Osteocyte (in vitro differentiated cells): ENCODE results near the gene PAPSS1. TPM values are rescaled to one million over a fixed set of nuclear protein-coding genes. Genes with fewer than 3 reads are reported as not detected.
"Not testable (repeated sequence)": the region's sequence is repeated elsewhere in the genome, so short reads cannot be mapped to it uniquely, and the experiment has no call there.

Experiments used
- DNase-seq: peaks from one replicate; pipeline ENCODE4 v3.0.0; 2021; ENCODE audit warnings: mixed read lengths; ENCODE audit not compliant: unreplicated experiment; ENCODE audit errors: extremely low spot score
- H3K27ac Mint-ChIP-seq: one replicate; pipeline ENCODE4 v1.8.0; 2021; ENCODE audit warnings: mild to moderate bottlenecking, mixed read lengths; ENCODE audit not compliant: unreplicated experiment
- H3K27me3 Mint-ChIP-seq: one replicate; pipeline ENCODE4 v1.8.0; 2021; ENCODE audit warnings: mixed read lengths; ENCODE audit not compliant: unreplicated experiment
- H3K36me3 Mint-ChIP-seq: one replicate; pipeline ENCODE4 v1.8.0; 2021; ENCODE audit warnings: mixed read lengths; ENCODE audit not compliant: unreplicated experiment
- H3K4me1 Mint-ChIP-seq: one replicate; pipeline ENCODE4 v1.8.0; 2021; ENCODE audit warnings: mixed read lengths; ENCODE audit not compliant: unreplicated experiment
- H3K4me3 Mint-ChIP-seq: one replicate; pipeline ENCODE4 v1.8.0; 2021; ENCODE audit warnings: mild to moderate bottlenecking, moderate library complexity, mixed read lengths; ENCODE audit not compliant: unreplicated experiment
- H3K9me3 Mint-ChIP-seq: one replicate; pipeline ENCODE4 v1.8.0; 2021; ENCODE audit warnings: mixed read lengths; ENCODE audit not compliant: unreplicated experiment
- CTCF ChIP-seq: fragments of 200-600 bp; sonication (generic); IDR thresholded peaks from 2 replicates; pipeline ENCODE4 v1.5.0; 2021; ENCODE audit warnings: antibody characterized with exemption, mild to moderate bottlenecking, moderate library complexity
- total RNA-seq: library from RNA; stranded (reverse); gene quantifications from 2 replicates; pipeline ENCODE4 v1.2.1, GENCODE V29; 2021

The PAPSS1 gene
- total RNA-seq, 1 donor from 2014 or later: 82.6 TPM

GRCh38 chr4:107708225-107708624 is 11.8 kb downstream of the PAPSS1 start:
- DNase-seq: no peak
- no peaks in the 10 kb centered on the region for H3K27me3 Mint-ChIP-seq
- H3K4me1 Mint-ChIP-seq: peaks cover 11% of the 10 kb centered on the region
- no peak overlapping the region for H3K27ac Mint-ChIP-seq
- H3K9me3 Mint-ChIP-seq: peaks cover 33% of the 10 kb centered on the region
- peaks cover 35% of the 10 kb centered on the region for H3K36me3 Mint-ChIP-seq
- TF ChIP-seq CTCF: no peak
- no peak overlapping the region for H3K4me3 Mint-ChIP-seq

GRCh38 chr4:107705742-107706556 is 14.1 kb downstream of the PAPSS1 start:
- Mint-ChIP-seq H3K27me3 (no peaks in the 10 kb centered on the region), H3K36me3 (peaks cover 46% of the 10 kb centered on the region), H3K27ac (no peak overlapping the region), H3K4me1 (peaks cover 17% of the 10 kb centered on the region), H3K4me3 (no peak overlapping the region), H3K9me3 (peaks cover 50% of the 10 kb centered on the region)
- no peak for TF ChIP-seq CTCF
- DNase-seq: no peak

- DNase-seq: no peak
- H3K4me1 Mint-ChIP-seq: peaks cover 30% of the 10 kb centered on the region
- peaks cover 59% of the 10 kb centered on the region for H3K36me3 Mint-ChIP-seq
- no peaks in the 10 kb centered on the region for H3K27me3 Mint-ChIP-seq
- H3K27ac Mint-ChIP-seq: no peak overlapping the region
- no peak for TF ChIP-seq CTCF
- H3K9me3 Mint-ChIP-seq: peaks cover 44% of the 10 kb centered on the region
- no peak overlapping the region for H3K4me3 Mint-ChIP-seq
Measured at GRCh38 chr4:107701565-107701964, 18.5 kb downstream of the PAPSS1 start.

GRCh38 chr4:107699466-107700206 is 20.4 kb downstream of the PAPSS1 start:
- peaks cover 28% of the 10 kb centered on the region for H3K9me3 Mint-ChIP-seq
- peaks cover 61% of the 10 kb centered on the region for H3K36me3 Mint-ChIP-seq
- TF ChIP-seq CTCF: no peak
- DNase-seq: no peak
- H3K27me3 Mint-ChIP-seq: no peaks in the 10 kb centered on the region
- no peak overlapping the region for H3K4me3 Mint-ChIP-seq
- peaks cover 30% of the 10 kb centered on the region for H3K4me1 Mint-ChIP-seq
- peak overlapping the region; percentile 16 for H3K27ac Mint-ChIP-seq

GRCh38 chr4:107696187-107696586 is 23.8 kb downstream of the PAPSS1 start:
- H3K4me3 Mint-ChIP-seq, H3K9me3 Mint-ChIP-seq, H3K27ac Mint-ChIP-seq, H3K27me3 Mint-ChIP-seq, DNase-seq: not testable (repeated sequence)
- H3K36me3 Mint-ChIP-seq: peaks cover 68% of the 10 kb centered on the region
- H3K4me1 Mint-ChIP-seq: peaks cover 21% of the 10 kb centered on the region
